ENCODE data around the gene VPS50.

Gene VPS50, protein sequence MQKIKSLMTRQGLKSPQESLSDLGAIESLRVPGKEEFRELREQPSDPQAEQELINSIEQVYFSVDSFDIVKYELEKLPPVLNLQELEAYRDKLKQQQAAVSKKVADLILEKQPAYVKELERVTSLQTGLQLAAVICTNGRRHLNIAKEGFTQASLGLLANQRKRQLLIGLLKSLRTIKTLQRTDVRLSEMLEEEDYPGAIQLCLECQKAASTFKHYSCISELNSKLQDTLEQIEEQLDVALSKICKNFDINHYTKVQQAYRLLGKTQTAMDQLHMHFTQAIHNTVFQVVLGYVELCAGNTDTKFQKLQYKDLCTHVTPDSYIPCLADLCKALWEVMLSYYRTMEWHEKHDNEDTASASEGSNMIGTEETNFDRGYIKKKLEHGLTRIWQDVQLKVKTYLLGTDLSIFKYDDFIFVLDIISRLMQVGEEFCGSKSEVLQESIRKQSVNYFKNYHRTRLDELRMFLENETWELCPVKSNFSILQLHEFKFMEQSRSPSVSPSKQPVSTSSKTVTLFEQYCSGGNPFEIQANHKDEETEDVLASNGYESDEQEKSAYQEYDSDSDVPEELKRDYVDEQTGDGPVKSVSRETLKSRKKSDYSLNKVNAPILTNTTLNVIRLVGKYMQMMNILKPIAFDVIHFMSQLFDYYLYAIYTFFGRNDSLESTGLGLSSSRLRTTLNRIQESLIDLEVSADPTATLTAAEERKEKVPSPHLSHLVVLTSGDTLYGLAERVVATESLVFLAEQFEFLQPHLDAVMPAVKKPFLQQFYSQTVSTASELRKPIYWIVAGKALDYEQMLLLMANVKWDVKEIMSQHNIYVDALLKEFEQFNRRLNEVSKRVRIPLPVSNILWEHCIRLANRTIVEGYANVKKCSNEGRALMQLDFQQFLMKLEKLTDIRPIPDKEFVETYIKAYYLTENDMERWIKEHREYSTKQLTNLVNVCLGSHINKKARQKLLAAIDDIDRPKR

GRCh38 chr7:93231799-93232672, at the start of gene VPS50:
TSS of gene VPS50 (plus strand) at chr7:93232366. CDS start at chr7:93232468, 102 bp downstream.
- peak; percentile 94 for DNase-seq (ENCODE audit: low read depth)

DNA sequence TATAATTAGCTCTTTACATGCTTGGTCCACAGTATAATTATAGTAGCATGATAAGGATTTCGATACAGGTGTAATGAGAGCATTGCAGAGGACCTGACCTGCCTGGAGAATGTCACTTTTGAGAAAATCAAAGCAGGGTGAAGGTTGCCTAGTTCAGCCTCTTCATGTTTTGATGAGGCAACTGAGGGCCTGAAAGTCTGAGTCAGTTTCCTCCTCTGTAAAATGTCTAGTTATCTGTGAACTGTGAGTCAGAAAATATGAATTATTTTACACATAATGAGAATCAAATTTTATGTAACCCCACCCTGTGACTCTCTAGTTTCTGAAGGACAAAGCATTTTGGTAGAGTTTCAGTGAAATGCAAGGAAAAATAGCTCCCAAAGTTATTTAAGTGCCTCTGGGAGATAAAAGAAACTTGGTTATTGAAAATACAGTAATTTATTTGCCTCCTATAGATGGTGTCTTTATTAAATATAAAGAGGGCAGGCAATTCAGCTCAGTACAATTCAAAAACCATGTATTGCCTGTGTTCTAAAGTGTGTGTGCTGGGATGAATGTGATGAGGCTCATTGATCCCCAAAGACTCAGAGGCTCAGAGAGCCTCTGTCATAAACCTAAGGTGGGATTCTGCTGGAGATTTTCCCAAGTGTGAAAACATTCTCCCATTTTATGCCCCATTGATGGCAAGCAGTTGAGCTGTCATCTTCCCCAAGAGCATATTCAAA, 46.7 kb upstream of the VPS50 start:
- peak; percentile 18 for DNase-seq (ENCODE audit: low read depth)

DNA sequence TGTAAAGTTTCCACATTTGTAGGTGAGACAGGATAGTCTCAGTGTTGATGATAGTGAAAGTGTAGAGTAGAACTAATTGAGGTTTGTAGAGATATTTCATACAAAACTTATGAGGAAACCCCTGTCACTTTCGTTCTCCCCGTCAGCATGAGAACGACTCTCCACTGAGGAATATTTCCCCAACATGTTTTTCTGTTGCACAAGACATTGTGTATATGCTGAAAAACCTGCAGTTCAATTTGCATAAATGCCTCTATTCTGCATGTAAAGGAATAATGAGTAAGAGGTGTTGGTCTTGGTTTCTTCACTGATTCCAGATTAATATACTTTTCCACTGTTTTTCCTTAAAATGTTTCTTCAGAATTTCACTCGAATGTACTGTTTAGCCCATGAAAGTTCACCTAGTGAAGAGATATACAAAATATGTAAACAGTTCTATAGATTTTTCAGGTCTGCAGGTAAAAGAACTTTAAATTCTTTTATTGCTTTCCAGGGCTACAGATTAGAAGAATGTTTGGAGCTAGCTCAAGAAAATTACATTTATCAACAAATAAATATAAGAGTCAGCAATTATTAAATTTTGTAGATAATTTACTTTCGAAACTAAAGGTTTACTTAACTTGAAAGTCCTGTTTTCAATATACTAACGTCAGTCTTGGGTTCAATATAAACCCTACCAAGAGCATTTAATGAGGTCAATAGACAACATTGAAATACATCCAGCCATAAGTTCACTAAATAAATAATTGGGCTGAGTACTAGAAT, 43.1 kb upstream of the VPS50 start:
- DNase-seq (ENCODE audit: low read depth): no peak

GRCh38 chr7:93194386-93194785, 37.8 kb upstream of the VPS50 start:
- peak; percentile 38 for DNase-seq (ENCODE audit: low read depth)

GRCh38 chr7:93196336-93196735, 35.8 kb upstream of the VPS50 start:
- DNase-seq (ENCODE audit: low read depth): no peak

DNA sequence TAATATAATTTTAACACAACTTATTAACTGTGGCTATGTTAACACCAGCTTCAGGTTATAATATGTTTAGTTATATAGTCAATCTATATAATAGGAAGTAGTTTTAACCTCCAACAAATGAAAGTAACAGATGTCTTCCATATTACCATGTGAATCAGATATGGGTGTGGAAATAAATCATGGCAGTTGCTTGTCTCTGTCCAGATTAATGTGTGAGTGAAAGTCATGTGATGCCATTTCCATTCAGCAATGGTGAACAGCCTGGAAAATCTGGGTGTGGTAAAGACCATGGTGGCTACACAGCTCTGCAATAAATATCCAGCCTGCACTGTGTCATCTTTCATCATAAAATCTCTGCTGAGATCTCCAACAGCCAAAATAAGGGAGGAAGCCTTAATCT, 33.7 kb upstream of the VPS50 start:
- no peak for DNase-seq (ENCODE audit: low read depth)

DNA sequence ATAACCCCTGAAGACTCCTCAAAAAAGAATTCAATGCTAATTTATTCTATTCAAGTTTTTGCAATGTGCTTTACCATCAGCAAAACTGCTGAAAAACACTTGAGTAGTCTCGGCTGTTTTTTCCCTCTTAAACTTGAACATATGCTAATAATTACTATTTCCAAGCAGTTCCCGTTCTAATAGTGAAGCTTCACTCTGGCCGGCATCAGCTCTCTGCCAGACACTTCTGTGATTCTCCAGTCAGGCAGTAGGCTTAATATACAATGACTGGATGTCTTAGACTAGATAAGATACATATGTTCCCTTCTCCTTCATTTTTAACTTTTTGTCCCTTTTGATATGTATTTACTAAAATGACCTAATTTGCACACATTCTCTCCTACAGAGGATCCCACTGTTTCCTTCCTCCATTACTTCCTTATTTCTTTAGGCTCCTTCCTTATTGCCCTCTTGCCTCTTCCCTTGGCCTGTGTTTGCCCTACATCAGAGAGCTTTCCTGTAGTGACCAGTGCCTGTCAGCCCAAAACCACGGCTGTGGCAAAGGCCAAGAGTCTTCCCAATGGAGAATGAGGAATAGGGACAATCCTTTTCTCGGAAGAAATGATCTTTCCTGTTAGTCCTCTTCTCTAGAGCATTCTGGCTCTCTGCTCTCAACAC, 29.4 kb upstream of the VPS50 start:
- DNase-seq (ENCODE audit: low read depth): no peak

DNA sequence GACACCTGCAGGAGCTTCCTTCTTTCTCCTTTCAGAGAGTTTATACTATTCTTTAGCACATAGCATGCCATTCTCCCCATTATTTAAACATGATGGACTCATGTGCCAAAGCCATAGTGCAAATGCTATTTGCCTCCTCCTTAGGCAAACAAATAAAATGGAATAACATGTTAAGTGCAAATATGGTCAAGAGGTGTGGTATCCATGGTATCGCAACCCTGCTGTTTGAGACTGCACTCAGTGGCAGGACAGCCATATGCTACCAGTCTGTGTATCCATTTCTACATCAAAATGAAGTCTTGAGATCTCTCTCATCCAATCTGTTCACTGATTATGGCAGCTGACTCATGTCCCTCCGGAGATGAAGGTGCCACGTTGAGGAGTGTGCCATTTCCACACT, 28.7 kb upstream of the VPS50 start:
- no peak for DNase-seq (ENCODE audit: low read depth)

GRCh38 chr7:93205046-93205445, 27.1 kb upstream of the VPS50 start:
- DNase-seq (ENCODE audit: low read depth): no peak

DNA sequence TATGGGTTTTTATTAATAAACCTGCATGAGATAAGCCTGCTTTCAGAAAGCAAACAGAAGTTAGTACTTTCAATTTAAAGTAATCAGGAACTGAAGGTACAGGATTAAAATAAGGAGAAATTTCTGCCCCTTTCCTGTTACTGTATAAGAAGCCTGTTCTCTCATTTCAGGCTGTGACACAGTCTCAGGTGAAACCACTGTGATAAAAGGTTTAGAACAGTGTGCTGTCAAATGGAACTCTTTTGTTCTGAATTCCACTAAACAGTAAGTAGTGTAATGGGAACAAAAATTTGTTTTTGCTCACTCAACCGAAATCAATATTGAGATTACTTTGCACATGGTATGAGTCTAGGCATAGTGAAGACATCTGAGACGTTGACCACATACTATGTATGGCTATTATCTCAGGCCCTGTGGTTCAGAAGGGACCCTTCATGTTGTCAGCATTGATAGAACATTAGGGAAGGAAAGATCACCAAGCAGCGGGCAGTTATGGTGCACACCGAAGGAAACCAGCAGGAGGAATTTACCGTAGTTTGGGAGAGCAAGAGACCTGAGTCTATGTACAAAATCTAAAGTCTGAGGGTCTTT, 20.8 kb upstream of the VPS50 start:
- no peak for DNase-seq (ENCODE audit: low read depth)

DNA sequence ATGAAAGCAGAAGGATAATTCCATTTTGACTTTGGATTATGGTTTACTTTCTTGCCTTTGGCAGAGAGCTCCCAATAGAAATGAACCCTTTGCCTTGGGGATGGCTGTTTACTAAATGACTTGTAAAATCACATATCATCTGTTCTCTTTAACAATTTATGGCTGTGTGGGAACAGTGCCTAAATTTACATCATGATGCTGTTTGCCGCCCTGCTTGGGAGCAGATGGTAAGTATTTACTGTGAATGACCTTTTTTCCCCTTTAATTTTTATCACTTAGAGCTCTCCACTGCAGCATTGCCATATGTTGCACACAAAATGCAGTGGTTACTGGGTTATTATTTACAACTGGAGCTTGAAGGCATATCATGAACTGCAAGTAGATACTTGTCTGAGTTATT, 19.3 kb upstream of the VPS50 start:
- no peak for DNase-seq (ENCODE audit: low read depth)

DNA sequence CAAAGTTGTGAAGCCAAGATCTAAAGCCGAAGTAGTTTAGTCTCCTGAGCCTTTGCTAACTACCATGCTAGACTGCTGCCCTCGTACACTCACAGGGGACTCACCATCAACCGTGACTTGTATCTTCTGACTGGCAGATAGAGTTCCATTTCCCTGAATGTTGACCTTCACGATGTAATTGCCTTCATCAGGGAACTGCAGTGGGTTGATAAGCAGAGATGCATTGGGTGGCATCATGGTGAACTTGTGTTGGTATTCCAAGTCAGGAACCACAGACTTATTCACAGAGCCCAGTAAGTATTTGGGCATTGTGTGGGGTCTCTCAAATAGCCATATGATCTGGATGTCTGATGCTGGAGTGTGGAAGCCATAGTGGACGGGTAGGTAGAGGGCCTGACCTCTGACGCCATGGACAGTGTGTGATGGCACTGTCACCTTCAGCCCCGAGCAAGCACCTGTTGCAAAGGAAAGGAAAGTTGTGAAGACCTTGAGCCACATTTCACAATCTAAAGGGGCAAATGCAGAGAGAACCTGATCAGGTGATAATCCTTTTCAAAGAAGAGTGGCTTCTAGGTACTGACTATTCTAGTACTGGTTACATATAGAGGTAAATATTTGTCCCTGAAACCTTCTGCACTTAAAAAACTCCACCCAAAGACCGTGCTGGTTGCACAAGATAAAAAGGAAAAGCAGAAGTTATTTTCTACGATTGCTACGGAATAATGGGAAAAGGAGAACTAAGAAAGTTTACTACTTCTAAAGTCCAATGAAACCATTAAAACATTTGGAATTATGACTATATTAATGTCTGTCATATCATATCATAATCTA, 13.0 kb upstream of the VPS50 start:
- no peak for DNase-seq (ENCODE audit: low read depth)

DNA sequence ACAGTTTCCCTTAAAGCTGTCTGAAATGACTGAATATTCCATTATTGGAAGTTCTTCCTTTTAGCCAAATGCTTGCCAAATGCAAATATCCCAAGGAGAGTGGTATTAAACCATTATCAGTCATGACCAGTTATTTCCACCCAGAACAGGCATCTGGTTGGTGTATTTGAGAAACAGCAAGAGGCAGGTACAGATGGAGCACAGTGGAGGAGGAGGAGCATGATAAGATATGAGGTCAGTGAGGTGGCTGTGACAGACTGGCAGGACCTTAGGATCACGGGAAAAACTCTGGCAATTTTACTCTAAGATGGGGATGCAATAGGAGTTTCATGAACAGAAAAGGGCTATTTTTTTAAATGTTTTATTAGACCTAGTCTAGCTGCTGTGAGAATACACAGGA, 12.3 kb upstream of the VPS50 start:
- no peak for DNase-seq (ENCODE audit: low read depth)

- DNase-seq (ENCODE audit: low read depth): no peak
Observed at GRCh38 chr7:93226310-93226709, 5.9 kb upstream of the VPS50 start, which contains the start of gene HEPACAM2. TSS of gene HEPACAM2 (minus strand) at chr7:93226469.

GRCh38 chr7:93228302-93228701, 3.9 kb upstream of the VPS50 start:
- DNase-seq (ENCODE audit: low read depth): peak; percentile 61

- peak; percentile 24 for DNase-seq (ENCODE audit: low read depth)
Observed at GRCh38 chr7:93231259-93231658, 907 bp upstream of the VPS50 start.

GRCh38 chr7:93232673-93233018, 480 bp downstream of the VPS50 start:
- peak; percentile 6 for DNase-seq (ENCODE audit: low read depth)

DNA sequence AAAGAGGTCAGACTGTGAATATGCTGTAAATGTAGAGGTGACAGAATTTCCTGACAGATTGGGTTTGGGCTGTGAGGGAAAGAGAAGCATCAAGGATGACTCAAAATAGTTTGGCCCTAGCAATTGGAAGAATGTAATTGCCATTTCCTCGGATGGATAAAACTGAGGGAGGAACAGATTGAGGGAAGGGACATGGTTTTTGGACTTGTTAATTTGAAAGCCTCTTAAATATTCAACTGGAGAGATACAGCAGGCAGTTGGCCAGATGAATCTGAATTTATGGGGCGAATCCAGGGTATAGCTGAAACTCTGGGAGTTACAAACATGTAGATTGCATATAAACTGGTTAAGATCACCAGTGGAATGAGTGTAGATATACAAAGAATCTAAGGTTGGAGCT, 3.4 kb downstream of the VPS50 start:
- DNase-seq (ENCODE audit: low read depth): no peak

GRCh38 chr7:93238131-93238530, 6.0 kb downstream of the VPS50 start:
- no peak for DNase-seq (ENCODE audit: low read depth)

Measured in amniotic epithelial cell (primary cell).